OCI-LY7 (cell line): ENCODE data around the gene KIF13A. TPM values are rescaled to one million over a fixed set of nuclear protein-coding genes. Genes with fewer than 3 reads are reported as not detected.

ENCODE experiments used
- BruUV-seq: library from RNA; stranded (reverse); fragments of 400-500 nt; replicated peaks from 2 replicates; lab custom pipeline; 2021; lab: Mats Ljungman, UMichigan
- CTCF ChIA-PET: fragments of 300-600 bp; sonication (Branson Sonifier 250); formaldehyde crosslinking; loops from one replicate; lab custom pipeline; 2022; ENCODE audit warnings: antibody characterized with exemption; ENCODE audit not compliant: unreplicated experiment; lab: Charles Lee
- POLR2A ChIA-PET: fragments of 300-600 bp; sonication (Branson Sonifier 250); formaldehyde crosslinking; loops from one replicate; lab custom pipeline; 2022; ENCODE audit warnings: antibody characterized with exemption; lab: Charles Lee
- DNase-seq: peaks from one replicate; pipeline ENCODE4 v3.0.0-alpha.2; 2015; ENCODE audit warnings: low spot score
- H2AFZ ChIP-seq: fragments of 200-600 bp; sonication (generic), shearing (Covaris generic); 2 replicates; pipeline ENCODE4 v1.6.1; 2014; ENCODE audit warnings: mild to moderate bottlenecking, antibody characterized with exemption, low read length, moderate library complexity
- H3K27ac ChIP-seq: fragments of 200-600 bp; sonication (generic); 2 replicates; pipeline ENCODE4 v1.5.1; 2014; ENCODE audit warnings: mixed run types, low read depth, mild to moderate bottlenecking, moderate library complexity, low read length, inconsistent platforms; ENCODE audit not compliant: poor library complexity, severe bottlenecking
- H3K36me3 ChIP-seq: fragments of 200-600 bp; sonication (generic); 2 replicates; pipeline ENCODE4 v1.6.1; 2014; ENCODE audit warnings: mild to moderate bottlenecking, antibody characterized with exemption, low read length, moderate library complexity, mixed read lengths; ENCODE audit not compliant: insufficient read depth
- H3K4me1 ChIP-seq: fragments of 200-600 bp; sonication (generic); 2 replicates; pipeline ENCODE4 v1.5.1; 2014; ENCODE audit warnings: mild to moderate bottlenecking, low read length; ENCODE audit not compliant: insufficient read depth, poor library complexity, severe bottlenecking
- H3K4me2 ChIP-seq: fragments of 200-600 bp; sonication (generic); 2 replicates; pipeline ENCODE4 v1.6.1; 2014; ENCODE audit warnings: mild to moderate bottlenecking, low read length
- H3K4me3 ChIP-seq: fragments of 200-600 bp; sonication (generic); 2 replicates; pipeline ENCODE4 v1.5.1; 2014; ENCODE audit warnings: mild to moderate bottlenecking, low read depth, low read length; ENCODE audit not compliant: poor library complexity, severe bottlenecking
- H3K79me2 ChIP-seq: fragments of 200-600 bp; sonication (generic); 2 replicates; pipeline ENCODE4 v1.6.1; 2016; ENCODE audit warnings: low read depth, mild to moderate bottlenecking, low read length, moderate library complexity, mixed read lengths; ENCODE audit not compliant: insufficient read depth
- H3K9me2 ChIP-seq: fragments of 200-600 bp; sonication (generic); 2 replicates; pipeline ENCODE4 v1.6.1; 2016; ENCODE audit warnings: mild to moderate bottlenecking, low read length, mixed read lengths; ENCODE audit not compliant: insufficient read depth
- H3K9me3 ChIP-seq: fragments of 200-600 bp; sonication (generic); 2 replicates; pipeline ENCODE4 v1.6.1; 2014; ENCODE audit warnings: mild to moderate bottlenecking, mixed run types, low read length, mixed read lengths
- H4K20me1 ChIP-seq: fragments of 200-600 bp; sonication (generic); 2 replicates; pipeline ENCODE4 v1.6.1; 2014; ENCODE audit warnings: mild to moderate bottlenecking, antibody characterized with exemption, low read length, moderate library complexity, mixed read lengths; ENCODE audit not compliant: insufficient read depth
- EZH2phosphoT487 ChIP-seq: fragments of 200-600 bp; sonication (generic); IDR thresholded peaks from 2 replicates; pipeline ENCODE4 v1.6.1; 2018; ENCODE audit warnings: low read depth, borderline replicate concordance, mild to moderate bottlenecking, mixed run types, antibody characterized with exemption, low read length, moderate library complexity, mixed read lengths
- intact Hi-C: fragments of 100-400 bp; cut with micrococcal nuclease; formaldehyde crosslinking; loops from one replicate; pipeline ENCODE4 v1.10.0; 2022; ENCODE audit not compliant: unreplicated experiment
- total RNA-seq, 2 experiments: library from RNA; depleted of rRNA in 1 of 2; stranded (reverse); fragments of >200 nt in 1 of 2; shearing (Covaris generic) in 1 of 2; gene quantifications; 2 replicates each; pipeline ENCODE4 v1.2.3, GENCODE V29; 2014 to 2022
- TF ChIP-seq, protein P1 (sequence below): fragments of 200-600 bp; sonication (generic); conservative IDR thresholded peaks from 2 replicates; pipeline ENCODE4 v1.5.1; 2014; ENCODE audit warnings: mild to moderate bottlenecking, antibody characterized with exemption, low read length, moderate library complexity, mixed read lengths

The KIF13A gene
- total RNA-seq, 2 experiments from 2014 or later: 1.5 TPM; not detected in 1

DNA sequence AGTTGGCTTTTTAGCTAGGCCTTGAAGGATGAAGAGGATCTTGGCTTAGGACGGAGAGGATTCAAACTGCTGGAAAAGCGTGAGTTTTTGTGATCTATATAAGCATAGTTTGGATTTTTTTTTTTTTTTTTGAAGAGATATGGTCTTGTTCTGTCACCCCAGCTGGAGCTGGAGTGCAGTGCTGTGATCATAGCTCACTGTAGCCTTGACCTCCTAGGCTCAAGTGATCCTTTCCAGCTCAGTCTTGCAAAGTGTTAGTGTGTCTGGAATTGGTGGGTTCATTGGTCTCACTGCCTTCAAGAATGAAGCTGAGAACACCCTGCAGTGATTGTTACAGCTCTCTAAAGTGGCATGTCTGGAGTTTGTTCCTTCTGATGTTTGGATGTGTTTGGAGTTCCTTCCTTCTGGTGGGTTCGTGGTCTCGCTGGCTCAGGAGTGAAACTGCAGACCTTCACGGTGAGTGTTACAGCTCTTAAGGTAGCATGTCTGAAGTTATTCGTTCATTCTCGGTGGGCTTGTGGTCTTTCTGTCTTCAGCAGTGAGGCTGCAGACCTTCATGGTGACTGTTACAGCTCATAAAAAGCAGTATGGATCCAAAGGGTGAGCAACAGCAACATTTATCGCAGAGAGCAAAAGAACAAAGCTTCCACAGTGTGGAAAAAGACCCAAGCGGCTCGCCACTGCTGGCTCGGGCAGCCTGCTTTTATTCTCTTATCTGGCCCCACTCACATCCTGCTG, 243.2 kb downstream of the KIF13A start:
- H2AFZ ChIP-seq: no peak overlapping the region
- H3K36me3 ChIP-seq: no peaks in the 10 kb centered on the region
- no peaks in the 10 kb centered on the region for H3K9me2 ChIP-seq
- no peak overlapping the region for H3K27ac ChIP-seq
- DNase-seq: no peak
- no peaks in the 10 kb centered on the region for H4K20me1 ChIP-seq
- no peaks in the 10 kb centered on the region for H3K79me2 ChIP-seq
- no peak overlapping the region for H3K4me2 ChIP-seq
- no peaks in the 10 kb centered on the region for H3K9me3 ChIP-seq
- CTCF ChIA-PET: no interaction called here
- intact Hi-C loops: no loop called here
- TF ChIP-seq, protein P1, sequence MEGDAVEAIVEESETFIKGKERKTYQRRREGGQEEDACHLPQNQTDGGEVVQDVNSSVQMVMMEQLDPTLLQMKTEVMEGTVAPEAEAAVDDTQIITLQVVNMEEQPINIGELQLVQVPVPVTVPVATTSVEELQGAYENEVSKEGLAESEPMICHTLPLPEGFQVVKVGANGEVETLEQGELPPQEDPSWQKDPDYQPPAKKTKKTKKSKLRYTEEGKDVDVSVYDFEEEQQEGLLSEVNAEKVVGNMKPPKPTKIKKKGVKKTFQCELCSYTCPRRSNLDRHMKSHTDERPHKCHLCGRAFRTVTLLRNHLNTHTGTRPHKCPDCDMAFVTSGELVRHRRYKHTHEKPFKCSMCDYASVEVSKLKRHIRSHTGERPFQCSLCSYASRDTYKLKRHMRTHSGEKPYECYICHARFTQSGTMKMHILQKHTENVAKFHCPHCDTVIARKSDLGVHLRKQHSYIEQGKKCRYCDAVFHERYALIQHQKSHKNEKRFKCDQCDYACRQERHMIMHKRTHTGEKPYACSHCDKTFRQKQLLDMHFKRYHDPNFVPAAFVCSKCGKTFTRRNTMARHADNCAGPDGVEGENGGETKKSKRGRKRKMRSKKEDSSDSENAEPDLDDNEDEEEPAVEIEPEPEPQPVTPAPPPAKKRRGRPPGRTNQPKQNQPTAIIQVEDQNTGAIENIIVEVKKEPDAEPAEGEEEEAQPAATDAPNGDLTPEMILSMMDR: no peak
- TF ChIP-seq EZH2phosphoT487: no peak
- POLR2A ChIA-PET: interaction anchor here (0.6 to 1.8 kb wide), 8 partner anchors 9 to 275 kb away, joined by 3 to 7 read pairs (median 4); partner anchors contain the start of gene NUP153
- H3K4me3 ChIP-seq: no peak overlapping the region
- BruUV-seq: no TSS peak
- no peaks in the 10 kb centered on the region for H3K4me1 ChIP-seq

DNA sequence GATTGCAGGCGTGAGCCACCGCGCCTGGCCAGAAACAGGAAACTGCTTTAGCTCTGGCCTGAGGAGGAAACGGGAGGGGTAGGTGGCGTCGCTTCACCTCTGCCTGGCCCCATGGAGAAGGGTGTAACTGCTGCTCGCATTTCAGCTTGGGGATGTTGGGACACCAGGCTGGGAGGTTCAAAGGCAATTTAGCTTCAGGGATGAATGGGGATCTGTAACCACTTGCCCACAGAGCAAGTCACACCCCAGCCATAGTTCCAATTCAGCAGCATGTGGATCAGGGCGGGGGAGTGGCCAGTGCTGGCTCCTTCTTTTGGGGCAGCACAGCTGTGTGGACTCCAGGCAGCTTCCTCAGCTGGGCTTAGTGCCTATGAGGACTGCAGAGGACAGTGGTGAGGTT, 245.9 kb downstream of the KIF13A start:
- BruUV-seq: no TSS peak
- no peak for DNase-seq
- H3K9me2 ChIP-seq: no peaks in the 10 kb centered on the region
- no peak overlapping the region for H3K4me2 ChIP-seq
- CTCF ChIA-PET: no interaction called here
- no peak overlapping the region for H2AFZ ChIP-seq
- H3K79me2 ChIP-seq: no peaks in the 10 kb centered on the region
- no peak overlapping the region for H3K27ac ChIP-seq
- no peaks in the 10 kb centered on the region for H3K4me1 ChIP-seq
- POLR2A ChIA-PET: interaction anchor here (1.4 kb wide), 1 partner anchor 27 kb away, joined by 3 read pairs; no protein-coding TSS in a partner anchor
- H3K9me3 ChIP-seq: peaks cover 11% of the 10 kb centered on the region
- no peaks in the 10 kb centered on the region for H3K36me3 ChIP-seq
- no peaks in the 10 kb centered on the region for H4K20me1 ChIP-seq
- no peak for TF ChIP-seq EZH2phosphoT487
- TF ChIP-seq, protein P1: no peak
- no peak overlapping the region for H3K4me3 ChIP-seq
- intact Hi-C loops: no loop called here
